ENCODE measurements around the gene PCDHGC5. TPM values are rescaled to one million over a fixed set of nuclear protein-coding genes. Genes with fewer than 3 reads are reported as not detected.
A peak's percentile ranks its signal among the peaks of the same experiment; 100 is the strongest.

Gene PCDHGC5
- polyA plus RNA-seq (2013, experiment 1 of 2), result 0.08 TPM
- 0.11 TPM for polyA plus RNA-seq (2013, experiment 2 of 2)

DNA sequence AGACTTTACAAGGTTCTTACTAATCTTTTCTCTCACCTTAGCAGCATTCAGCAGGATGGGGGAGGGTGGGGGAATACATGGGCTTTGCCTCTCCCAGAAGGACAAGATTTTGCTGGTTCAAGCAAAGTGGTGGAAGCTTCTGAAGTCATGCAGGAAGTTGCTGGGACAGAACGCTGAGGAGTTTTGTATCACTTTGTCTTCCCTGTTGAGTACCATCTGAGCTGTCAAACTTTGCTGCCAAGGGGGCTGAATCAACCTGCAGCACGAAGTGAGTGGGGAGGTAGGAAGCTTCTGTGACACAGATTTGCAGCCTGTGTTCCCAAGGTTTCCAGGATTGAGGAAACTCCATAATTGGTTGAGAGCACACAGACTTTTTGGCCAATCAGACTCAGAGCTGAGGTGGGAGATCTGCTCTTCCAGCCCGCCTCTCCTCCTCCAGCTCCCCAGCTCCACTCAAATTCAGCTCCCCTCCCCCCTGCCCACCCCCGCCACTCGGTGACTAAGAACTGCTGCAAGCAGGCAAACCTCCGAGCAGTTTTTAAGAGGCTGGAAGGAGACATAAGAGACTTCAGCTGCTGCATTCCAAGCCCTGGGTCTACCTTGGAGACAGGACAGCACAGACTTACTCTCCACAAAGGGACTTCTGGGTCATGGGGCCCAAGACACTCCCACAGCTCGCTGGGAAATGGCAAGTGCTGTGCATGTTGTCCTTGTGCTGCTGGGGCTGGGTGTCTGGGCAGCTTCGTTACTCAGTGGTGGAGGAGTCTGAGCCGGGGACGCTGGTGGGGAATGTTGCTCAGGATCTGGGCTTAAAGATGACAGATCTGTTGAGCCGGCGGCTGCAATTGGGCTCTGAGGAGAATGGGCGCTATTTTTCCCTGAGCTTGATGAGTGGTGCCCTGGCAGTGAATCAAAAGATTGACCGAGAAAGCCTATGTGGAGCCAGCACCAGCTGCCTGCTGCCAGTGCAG lies at the start of gene PCDHGC5:
Gene PCDHGC5 (plus strand): TSS at position 491 of the 971 bp plus-strand sequence. CDS start 160 bp downstream, at position 651.
- peak; percentile 73 for DNase-seq
- Histone ChIP-seq H2BK15ac (replicated peaks; ENCODE audit: low read depth) (no peak within 1 kb of the TSS), H3K4me3 (ENCODE audit: low read length) (no peak within 1 kb of the TSS), H3K23ac (ENCODE audit: low read length) (no peak within 1 kb of the TSS), H2BK120ac (ENCODE audit: low read depth, low read length) (no peak within 1 kb of the TSS), H3K9ac (ENCODE audit: low read length) (no peak within 1 kb of the TSS), H3K18ac (ENCODE audit: low read length) (no peak within 1 kb of the TSS), H3K79me2 (ENCODE audit: control insufficient read depth, insufficient read depth, low read length) (no peaks in the 10 kb centered on the region), H3K79me1 (ENCODE audit: low read length) (peaks cover 1% of the 10 kb centered on the region), H3K4me2 (ENCODE audit: low read length) (no peak within 1 kb of the TSS), H4K8ac (ENCODE audit: low read depth, low read length) (no peak within 1 kb of the TSS), H2BK5ac (ENCODE audit: low read length) (no peak within 1 kb of the TSS), H3K27ac (ENCODE audit: low read depth, low read length) (no peak within 1 kb of the TSS), H3K4me1 (ENCODE audit: control insufficient read depth, low read depth, low read length) (peaks cover 9% of the 10 kb centered on the region), H3K27me3 (ENCODE audit: insufficient read depth, low read length, poor library complexity) (no peaks in the 10 kb centered on the region), H2AK5ac (ENCODE audit: low read length) (no peak within 1 kb of the TSS), H3K36me3 (ENCODE audit: control insufficient read depth, insufficient read depth, low read length) (no peaks in the 10 kb centered on the region), H4K5ac (ENCODE audit: low read length) (no peak within 1 kb of the TSS), H3K4ac (ENCODE audit: low read depth, low read length) (no peak within 1 kb of the TSS), H3K56ac (ENCODE audit: low read length) (peak within 1 kb of the TSS; percentile 11)
- WGBS (ENCODE audit: extremely low coverage, insufficient coverage, low lambda C conversion rate), result no CpG with 5 or more reads among the region's 14 CpGs

DNA sequence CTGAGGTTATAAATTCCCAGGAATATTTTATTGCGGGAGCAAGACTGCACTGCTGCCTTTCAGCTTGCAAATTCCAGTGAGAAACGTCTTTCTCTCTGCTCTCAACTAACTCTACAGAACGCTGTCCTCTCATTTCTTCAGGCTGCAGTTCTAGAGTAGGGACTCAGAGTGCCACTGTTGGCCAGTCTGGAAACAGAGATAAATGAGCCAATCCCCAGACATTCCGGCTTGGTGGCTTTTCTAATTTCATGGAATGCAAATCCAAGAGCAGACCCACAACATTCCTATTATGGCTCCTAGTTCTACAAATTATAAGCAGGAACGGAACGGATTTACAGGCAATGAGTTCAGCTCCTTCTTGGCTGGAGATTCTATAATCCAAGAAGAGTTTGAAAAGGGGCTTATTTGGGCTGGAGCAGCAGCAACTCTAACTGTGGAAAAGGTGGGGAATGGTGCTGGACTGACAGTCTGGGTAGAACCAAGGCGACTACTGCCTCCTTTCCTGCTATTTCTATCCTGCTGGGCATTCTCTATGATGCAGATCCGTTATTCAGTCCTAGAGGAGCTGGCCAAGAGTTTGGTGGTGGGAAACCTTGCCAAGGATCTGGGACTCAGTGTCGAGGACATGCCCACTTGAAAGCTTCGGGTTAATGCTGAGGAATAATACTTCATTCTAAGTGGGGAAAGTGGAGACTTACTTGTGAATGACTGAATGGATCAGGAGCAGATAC lies 49.3 kb upstream of the PCDHGC5 start:
- Histone ChIP-seq H2BK15ac (replicated peaks; ENCODE audit: low read depth) (no peak overlapping the region), H3K27ac (ENCODE audit: low read depth, low read length) (no peak overlapping the region), H3K79me2 (ENCODE audit: control insufficient read depth, insufficient read depth, low read length) (no peaks in the 10 kb centered on the region), H3K18ac (ENCODE audit: low read length) (no peak overlapping the region), H3K27me3 (ENCODE audit: insufficient read depth, low read length, poor library complexity) (no peaks in the 10 kb centered on the region), H2AK5ac (ENCODE audit: low read length) (no peak overlapping the region), H3K56ac (ENCODE audit: low read length) (no peak overlapping the region), H4K5ac (ENCODE audit: low read length) (no peak overlapping the region), H3K4ac (ENCODE audit: low read depth, low read length) (no peak overlapping the region), H3K4me3 (ENCODE audit: low read length) (no peak overlapping the region), H4K8ac (ENCODE audit: low read depth, low read length) (no peak overlapping the region), H2BK120ac (ENCODE audit: low read depth, low read length) (no peak overlapping the region), H3K79me1 (ENCODE audit: low read length) (no peaks in the 10 kb centered on the region), H3K23ac (ENCODE audit: low read length) (no peak overlapping the region), H3K4me2 (ENCODE audit: low read length) (no peak overlapping the region), H3K36me3 (ENCODE audit: control insufficient read depth, insufficient read depth, low read length) (no peaks in the 10 kb centered on the region), H3K4me1 (ENCODE audit: control insufficient read depth, low read depth, low read length) (no peaks in the 10 kb centered on the region), H2BK5ac (ENCODE audit: low read length) (no peak overlapping the region), H3K9ac (ENCODE audit: low read length) (no peak overlapping the region)
- WGBS (ENCODE audit: extremely low coverage, insufficient coverage, low lambda C conversion rate), result no CpG with 5 or more reads among the region's 10 CpGs
- DNase-seq, result no peak

- Histone ChIP-seq H3K4me3 (ENCODE audit: low read length) (no peak overlapping the region), H3K27ac (ENCODE audit: low read depth, low read length) (no peak overlapping the region), H4K8ac (ENCODE audit: low read depth, low read length) (no peak overlapping the region), H3K23ac (ENCODE audit: low read length) (no peak overlapping the region), H3K56ac (ENCODE audit: low read length) (no peak overlapping the region), H2BK120ac (ENCODE audit: low read depth, low read length) (no peak overlapping the region), H3K27me3 (ENCODE audit: insufficient read depth, low read length, poor library complexity) (no peaks in the 10 kb centered on the region), H3K4ac (ENCODE audit: low read depth, low read length) (no peak overlapping the region), H3K18ac (ENCODE audit: low read length) (no peak overlapping the region), H4K5ac (ENCODE audit: low read length) (no peak overlapping the region), H3K79me2 (ENCODE audit: control insufficient read depth, insufficient read depth, low read length) (no peaks in the 10 kb centered on the region), H3K9ac (ENCODE audit: low read length) (no peak overlapping the region), H3K79me1 (ENCODE audit: low read length) (no peaks in the 10 kb centered on the region), H3K36me3 (ENCODE audit: control insufficient read depth, insufficient read depth, low read length) (no peaks in the 10 kb centered on the region), H2AK5ac (ENCODE audit: low read length) (no peak overlapping the region), H3K4me2 (ENCODE audit: low read length) (no peak overlapping the region), H2BK15ac (replicated peaks; ENCODE audit: low read depth) (no peak overlapping the region), H3K4me1 (ENCODE audit: control insufficient read depth, low read depth, low read length) (no peaks in the 10 kb centered on the region), H2BK5ac (ENCODE audit: low read length) (no peak overlapping the region)
- WGBS (ENCODE audit: extremely low coverage, insufficient coverage, low lambda C conversion rate), result no CpG with 5 or more reads among the region's 9 CpGs
- no peak for DNase-seq
Measured at GRCh38 chr5:141440341-141440740, 48.5 kb upstream of the PCDHGC5 start.

DNA sequence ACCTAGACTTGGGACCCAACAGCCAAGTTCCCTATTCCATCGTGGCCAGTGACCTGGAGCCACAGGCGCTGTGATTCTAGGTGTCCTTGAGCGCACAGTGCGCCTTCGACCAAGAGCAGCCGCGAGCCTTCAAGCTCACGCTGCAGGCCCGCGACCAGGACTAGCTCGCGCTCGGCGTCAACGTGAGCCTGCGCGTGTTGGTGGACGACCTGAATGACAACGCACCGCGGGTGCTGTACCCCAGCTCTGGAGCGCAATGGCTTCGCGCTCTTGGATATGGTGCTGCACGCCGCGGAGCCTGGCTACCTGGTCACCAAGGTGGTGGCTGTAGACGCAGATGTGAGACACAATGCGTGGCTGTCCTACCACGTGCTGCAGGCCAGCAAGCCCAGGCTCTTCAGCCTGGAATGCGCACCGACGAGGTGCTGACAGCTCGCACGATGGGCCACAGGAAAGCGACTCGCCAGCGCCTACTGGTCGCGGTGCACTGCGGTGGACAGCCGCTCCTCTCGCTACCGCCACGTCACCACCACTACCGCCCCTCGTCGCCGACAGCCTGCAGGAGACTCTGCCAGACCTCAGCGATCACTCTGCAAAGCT lies 47.2 kb upstream of the PCDHGC5 start:
- no CpG with 5 or more reads among the region's 50 CpGs for WGBS (ENCODE audit: extremely low coverage, insufficient coverage, low lambda C conversion rate)
- Histone ChIP-seq H2BK5ac (ENCODE audit: low read length) (no peak overlapping the region), H3K4me1 (ENCODE audit: control insufficient read depth, low read depth, low read length) (no peaks in the 10 kb centered on the region), H3K9ac (ENCODE audit: low read length) (no peak overlapping the region), H2AK5ac (ENCODE audit: low read length) (no peak overlapping the region), H3K27ac (ENCODE audit: low read depth, low read length) (no peak overlapping the region), H3K36me3 (ENCODE audit: control insufficient read depth, insufficient read depth, low read length) (no peaks in the 10 kb centered on the region), H3K4me3 (ENCODE audit: low read length) (no peak overlapping the region), H3K79me2 (ENCODE audit: control insufficient read depth, insufficient read depth, low read length) (no peaks in the 10 kb centered on the region), H2BK15ac (replicated peaks; ENCODE audit: low read depth) (no peak overlapping the region), H3K23ac (ENCODE audit: low read length) (no peak overlapping the region), H3K56ac (ENCODE audit: low read length) (no peak overlapping the region), H3K4me2 (ENCODE audit: low read length) (no peak overlapping the region), H2BK120ac (ENCODE audit: low read depth, low read length) (no peak overlapping the region), H3K79me1 (ENCODE audit: low read length) (no peaks in the 10 kb centered on the region), H4K5ac (ENCODE audit: low read length) (no peak overlapping the region), H3K27me3 (ENCODE audit: insufficient read depth, low read length, poor library complexity) (no peaks in the 10 kb centered on the region), H3K18ac (ENCODE audit: low read length) (no peak overlapping the region), H4K8ac (ENCODE audit: low read depth, low read length) (no peak overlapping the region), H3K4ac (ENCODE audit: low read depth, low read length) (no peak overlapping the region)
- DNase-seq, result no peak

DNA sequence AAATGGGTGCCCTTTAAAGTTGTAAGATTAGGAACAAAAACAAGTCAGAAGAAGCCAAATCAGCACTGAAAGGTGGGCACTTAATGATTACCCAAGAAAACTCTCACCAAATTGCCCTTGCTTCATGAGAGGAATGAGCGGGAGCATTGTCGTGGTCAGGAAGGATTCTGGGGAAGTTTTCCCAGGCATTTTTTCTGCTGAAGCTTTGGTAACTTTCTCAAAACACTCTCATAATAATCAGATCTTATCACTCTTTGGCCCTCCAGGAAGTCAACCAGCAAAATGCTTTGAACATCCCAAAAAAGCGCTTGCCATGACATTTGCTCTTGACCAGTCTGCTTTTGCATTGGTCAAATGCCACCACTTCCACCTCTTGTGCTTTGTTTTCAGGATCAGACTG lies 23.5 kb upstream of the PCDHGC5 start:
- Histone ChIP-seq H3K79me1 (ENCODE audit: low read length) (no peaks in the 10 kb centered on the region), H2BK120ac (ENCODE audit: low read depth, low read length) (no peak overlapping the region), H4K8ac (ENCODE audit: low read depth, low read length) (no peak overlapping the region), H3K27ac (ENCODE audit: low read depth, low read length) (no peak overlapping the region), H3K79me2 (ENCODE audit: control insufficient read depth, insufficient read depth, low read length) (no peaks in the 10 kb centered on the region), H3K4ac (ENCODE audit: low read depth, low read length) (no peak overlapping the region), H3K36me3 (ENCODE audit: control insufficient read depth, insufficient read depth, low read length) (no peaks in the 10 kb centered on the region), H2AK5ac (ENCODE audit: low read length) (no peak overlapping the region), H2BK5ac (ENCODE audit: low read length) (no peak overlapping the region), H3K18ac (ENCODE audit: low read length) (no peak overlapping the region), H3K4me3 (ENCODE audit: low read length) (no peak overlapping the region), H3K9ac (ENCODE audit: low read length) (no peak overlapping the region), H2BK15ac (replicated peaks; ENCODE audit: low read depth) (no peak overlapping the region), H3K4me2 (ENCODE audit: low read length) (no peak overlapping the region), H3K23ac (ENCODE audit: low read length) (no peak overlapping the region), H4K5ac (ENCODE audit: low read length) (no peak overlapping the region), H3K4me1 (ENCODE audit: control insufficient read depth, low read depth, low read length) (no peaks in the 10 kb centered on the region), H3K56ac (ENCODE audit: low read length) (no peak overlapping the region), H3K27me3 (ENCODE audit: insufficient read depth, low read length, poor library complexity) (no peaks in the 10 kb centered on the region)
- no CpG with 5 or more reads among the region's 3 CpGs for WGBS (ENCODE audit: extremely low coverage, insufficient coverage, low lambda C conversion rate)
- no peak for DNase-seq
